ENCODE data around the gene IQSEC3. TPM values are rescaled to one million over a fixed set of nuclear protein-coding genes. Genes with fewer than 3 reads are reported as not detected.

Gene IQSEC3
- polyA plus RNA-seq, 1 experiment = not detected

GRCh38 chr12:209246-209645 lies 142.7 kb downstream of the IQSEC3 start:
- no peaks in the 10 kb centered on the region for H3K36me3 ChIP-seq (ENCODE audit: control insufficient read depth, insufficient read depth, low read length)
- POLR2A ChIA-PET = no interaction called here
- CTCF ChIA-PET = no interaction called here
- TF ChIP-seq CTCF (IDR thresholded peaks at IDR 0.05; ENCODE audit: insufficient read depth, low read depth, low read length) = no peak
- no peak overlapping the region for H3K4me3 ChIP-seq (ENCODE audit: low read depth, low read length)
- no peak for DNase-seq (ENCODE audit: low read depth)
- H3K27me3 ChIP-seq (ENCODE audit: control insufficient read depth, insufficient read depth, low read length) = peaks cover 26% of the 10 kb centered on the region

- ChIA-PET POLR2A (no interaction called here), CTCF (no interaction called here)
- no peak for TF ChIP-seq CTCF (IDR thresholded peaks at IDR 0.05; ENCODE audit: insufficient read depth, low read depth, low read length)
- DNase-seq (ENCODE audit: low read depth) = no peak
- H3K27me3 ChIP-seq (ENCODE audit: control insufficient read depth, insufficient read depth, low read length) = peaks cover 20% of the 10 kb centered on the region
- H3K4me3 ChIP-seq (ENCODE audit: low read depth, low read length) = no peak overlapping the region
- no peaks in the 10 kb centered on the region for H3K36me3 ChIP-seq (ENCODE audit: control insufficient read depth, insufficient read depth, low read length)
Measured at GRCh38 chr12:209851-210250, 143.3 kb downstream of the IQSEC3 start.

- ChIA-PET POLR2A (no interaction called here), CTCF (no interaction called here)
- H3K27me3 ChIP-seq (ENCODE audit: control insufficient read depth, insufficient read depth, low read length) = peaks cover 18% of the 10 kb centered on the region
- no peak for DNase-seq (ENCODE audit: low read depth)
- TF ChIP-seq CTCF (IDR thresholded peaks at IDR 0.05; ENCODE audit: insufficient read depth, low read depth, low read length) = no peak
- no peaks in the 10 kb centered on the region for H3K36me3 ChIP-seq (ENCODE audit: control insufficient read depth, insufficient read depth, low read length)
- no peak overlapping the region for H3K4me3 ChIP-seq (ENCODE audit: low read depth, low read length)
Measured at GRCh38 chr12:210277-211141, 143.9 kb downstream of the IQSEC3 start.

- no peak for DNase-seq (ENCODE audit: low read depth)
- H3K27me3 ChIP-seq (ENCODE audit: control insufficient read depth, insufficient read depth, low read length) = peaks cover 20% of the 10 kb centered on the region
- ChIA-PET CTCF (interaction anchor here (1.1 to 1.4 kb wide), 2 partner anchors 13 to 22 kb away, joined by 3 to 5 read pairs; no protein-coding TSS in a partner anchor), POLR2A (no interaction called here)
- no peak overlapping the region for H3K4me3 ChIP-seq (ENCODE audit: low read depth, low read length)
- TF ChIP-seq CTCF (IDR thresholded peaks at IDR 0.05; ENCODE audit: insufficient read depth, low read depth, low read length) = no peak
- H3K36me3 ChIP-seq (ENCODE audit: control insufficient read depth, insufficient read depth, low read length) = no peaks in the 10 kb centered on the region
Measured at GRCh38 chr12:211142-211465, 144.5 kb downstream of the IQSEC3 start.

GRCh38 chr12:211639-212414 lies 145.3 kb downstream of the IQSEC3 start:
- Histone ChIP-seq H3K27me3 (ENCODE audit: control insufficient read depth, insufficient read depth, low read length) (peaks cover 19% of the 10 kb centered on the region), H3K36me3 (ENCODE audit: control insufficient read depth, insufficient read depth, low read length) (no peaks in the 10 kb centered on the region), H3K4me3 (ENCODE audit: low read depth, low read length) (no peak overlapping the region)
- TF ChIP-seq CTCF (IDR thresholded peaks at IDR 0.05; ENCODE audit: insufficient read depth, low read depth, low read length) = no peak
- POLR2A ChIA-PET = no interaction called here
- DNase-seq (ENCODE audit: low read depth) = no peak
- CTCF ChIA-PET = interaction anchor here (1.1 to 1.4 kb wide), 2 partner anchors 14 to 23 kb away, joined by 3 to 5 read pairs; no protein-coding TSS in a partner anchor

All from BJ (cell line).